WERI-Rb-1 (cell line): ENCODE results near the gene GCN1.

Experiments
- DNase-seq: peaks from one replicate; pipeline ENCODE4 v3.0.0-alpha.2; 2020
- H3K27ac ChIP-seq: fragments of 250-450 bp; sonication (Bioruptor Pico); 2 replicates; pipeline ENCODE4 v1.5.1; 2020; ENCODE audit warnings: mild to moderate bottlenecking, moderate library complexity
- H3K27me3 ChIP-seq: fragments of 250-450 bp; sonication (Bioruptor Pico); 2 replicates; pipeline ENCODE4 v1.5.1; 2021; ENCODE audit warnings: mild to moderate bottlenecking, low read depth, moderate library complexity; ENCODE audit not compliant: insufficient read depth, severe bottlenecking
- H3K36me3 ChIP-seq: fragments of 250-450 bp; sonication (Bioruptor Pico); 2 replicates; pipeline ENCODE4 v1.5.1; 2020; ENCODE audit warnings: mild to moderate bottlenecking, moderate library complexity
- H3K4me3 ChIP-seq: 2 replicates; pipeline ENCODE4 v1.5.1; 2011; ENCODE audit warnings: low read depth, mild to moderate bottlenecking, control low read depth, low read length
- H3K9me3 ChIP-seq: fragments of 250-450 bp; sonication (Bioruptor Pico); 2 replicates; pipeline ENCODE4 v1.5.1; 2021; ENCODE audit warnings: mild to moderate bottlenecking, moderate library complexity; ENCODE audit not compliant: severe bottlenecking
- TF ChIP-seq, protein P1 (sequence below): IDR thresholded peaks from 2 replicates; pipeline ENCODE4 v1.5.1; 2011; ENCODE audit warnings: low read depth, mild to moderate bottlenecking, control low read depth, inconsistent platforms, low read length

GCN1 gene

DNA sequence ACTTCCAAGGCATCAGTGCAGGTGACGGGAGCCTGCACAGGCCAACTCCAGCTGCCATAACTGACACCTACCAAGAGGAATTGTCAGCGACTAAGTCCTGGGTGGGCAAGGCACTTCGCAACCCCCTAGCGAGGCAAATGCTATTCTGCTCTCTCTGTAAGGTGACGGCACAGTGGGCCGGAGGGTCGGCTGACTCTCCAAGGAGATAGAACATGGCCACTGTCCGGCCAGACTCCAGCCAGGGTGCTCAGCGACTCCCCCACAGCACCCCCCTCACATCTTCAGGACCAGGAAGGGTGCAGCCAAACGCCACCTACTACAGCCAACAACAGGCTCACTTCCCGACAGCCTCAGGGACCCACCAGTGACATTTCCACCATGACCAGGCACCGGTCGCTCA is 91.1 kb downstream of the GCN1 start:
- no peaks in the 10 kb centered on the region for H3K27me3 ChIP-seq
- H3K36me3 ChIP-seq = peaks cover 55% of the 10 kb centered on the region
- no peak for DNase-seq
- no peaks in the 10 kb centered on the region for H3K9me3 ChIP-seq
- TF ChIP-seq, protein P1, sequence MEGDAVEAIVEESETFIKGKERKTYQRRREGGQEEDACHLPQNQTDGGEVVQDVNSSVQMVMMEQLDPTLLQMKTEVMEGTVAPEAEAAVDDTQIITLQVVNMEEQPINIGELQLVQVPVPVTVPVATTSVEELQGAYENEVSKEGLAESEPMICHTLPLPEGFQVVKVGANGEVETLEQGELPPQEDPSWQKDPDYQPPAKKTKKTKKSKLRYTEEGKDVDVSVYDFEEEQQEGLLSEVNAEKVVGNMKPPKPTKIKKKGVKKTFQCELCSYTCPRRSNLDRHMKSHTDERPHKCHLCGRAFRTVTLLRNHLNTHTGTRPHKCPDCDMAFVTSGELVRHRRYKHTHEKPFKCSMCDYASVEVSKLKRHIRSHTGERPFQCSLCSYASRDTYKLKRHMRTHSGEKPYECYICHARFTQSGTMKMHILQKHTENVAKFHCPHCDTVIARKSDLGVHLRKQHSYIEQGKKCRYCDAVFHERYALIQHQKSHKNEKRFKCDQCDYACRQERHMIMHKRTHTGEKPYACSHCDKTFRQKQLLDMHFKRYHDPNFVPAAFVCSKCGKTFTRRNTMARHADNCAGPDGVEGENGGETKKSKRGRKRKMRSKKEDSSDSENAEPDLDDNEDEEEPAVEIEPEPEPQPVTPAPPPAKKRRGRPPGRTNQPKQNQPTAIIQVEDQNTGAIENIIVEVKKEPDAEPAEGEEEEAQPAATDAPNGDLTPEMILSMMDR = no peak
- no peak overlapping the region for H3K4me3 ChIP-seq
- no peak overlapping the region for H3K27ac ChIP-seq

DNA sequence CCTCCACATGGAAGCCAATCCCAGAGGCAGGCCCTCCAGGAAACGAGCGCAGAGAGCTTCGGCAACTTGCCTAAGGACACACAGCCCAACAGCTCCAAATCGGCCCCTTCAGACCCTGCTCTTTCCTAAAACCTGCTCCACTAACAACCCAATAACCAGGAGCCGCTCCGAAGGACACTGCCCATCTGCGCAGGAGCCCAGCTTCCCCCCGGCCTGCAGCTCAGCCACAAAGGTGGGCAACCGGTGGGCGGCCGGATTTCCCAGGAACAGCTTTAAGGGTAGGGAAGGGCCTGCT is 91.5 kb downstream of the GCN1 start:
- TF ChIP-seq, protein P1 = no peak
- DNase-seq = no peak
- no peak overlapping the region for H3K4me3 ChIP-seq
- H3K27me3 ChIP-seq = no peaks in the 10 kb centered on the region
- no peaks in the 10 kb centered on the region for H3K9me3 ChIP-seq
- H3K27ac ChIP-seq = no peak overlapping the region
- peaks cover 59% of the 10 kb centered on the region for H3K36me3 ChIP-seq

DNA sequence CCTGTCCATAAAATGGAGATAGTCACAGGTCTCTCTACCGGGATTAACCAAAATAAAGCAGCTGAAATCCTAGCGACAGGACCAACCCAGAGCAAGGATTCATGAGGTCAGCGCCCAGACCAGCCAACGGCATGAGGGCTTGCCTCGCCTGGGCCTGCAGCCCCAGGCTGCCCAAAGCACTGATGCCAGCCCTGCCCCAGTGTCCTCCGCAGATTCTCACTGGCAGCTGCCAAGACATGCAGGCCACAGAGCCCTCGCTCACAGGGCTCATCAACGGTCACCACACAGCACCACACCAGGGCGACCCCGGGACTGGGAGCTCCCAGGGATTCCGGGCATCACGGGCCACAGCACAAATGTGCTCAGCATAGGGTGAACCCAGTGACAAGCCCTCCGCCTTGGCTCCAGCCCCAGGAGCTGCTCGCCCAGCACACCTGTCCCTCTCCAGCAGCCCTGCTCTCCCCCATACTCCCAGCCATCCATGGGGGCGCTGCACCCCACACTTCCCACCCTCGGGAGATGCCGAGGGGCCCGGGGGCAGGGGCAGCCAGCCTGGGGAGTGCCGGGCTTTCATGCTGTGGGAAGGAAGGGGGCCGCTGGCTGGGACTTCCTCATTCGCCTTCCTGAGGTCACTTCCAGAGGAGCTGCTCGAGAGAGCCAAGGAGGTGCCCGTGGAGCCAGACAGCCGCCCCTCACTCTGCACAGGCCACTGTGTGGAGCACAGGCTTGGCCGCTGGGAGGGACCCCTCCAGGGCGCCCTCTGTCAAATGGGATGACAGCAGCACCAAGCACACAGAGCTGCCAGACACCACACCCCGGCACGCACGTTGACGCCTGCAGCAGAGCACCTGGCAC is 92.1 kb downstream of the GCN1 start:
- H3K36me3 ChIP-seq = peaks cover 62% of the 10 kb centered on the region
- TF ChIP-seq, protein P1 = no peak
- no peaks in the 10 kb centered on the region for H3K9me3 ChIP-seq
- H3K27me3 ChIP-seq = no peaks in the 10 kb centered on the region
- H3K4me3 ChIP-seq = no peak overlapping the region
- H3K27ac ChIP-seq = no peak overlapping the region
- no peak for DNase-seq

DNA sequence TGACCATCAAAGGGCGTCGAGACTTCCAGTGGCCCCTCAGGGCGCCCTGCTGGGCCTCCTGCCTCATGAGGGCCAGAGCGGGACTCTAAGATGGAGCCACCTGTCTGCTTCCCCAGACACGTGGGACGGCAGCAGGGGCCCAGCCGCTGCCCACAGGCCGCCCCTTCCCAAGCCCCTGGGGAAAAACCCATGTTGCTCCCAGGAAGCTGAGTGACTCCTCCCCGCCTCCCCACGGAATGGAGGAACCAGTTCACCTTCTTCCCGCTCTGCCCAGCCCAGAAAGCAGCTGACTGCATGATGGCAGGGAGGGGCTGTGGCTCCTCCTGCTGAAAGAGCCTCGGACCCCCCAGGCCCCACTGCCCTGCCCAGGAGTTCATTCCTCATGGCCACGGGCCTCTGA is 92.9 kb downstream of the GCN1 start:
- no peak for DNase-seq
- TF ChIP-seq, protein P1 = no peak
- Histone ChIP-seq H3K27me3 (no peaks in the 10 kb centered on the region), H3K9me3 (no peaks in the 10 kb centered on the region), H3K4me3 (no peak overlapping the region), H3K27ac (no peak overlapping the region), H3K36me3 (peaks cover 62% of the 10 kb centered on the region)

DNA sequence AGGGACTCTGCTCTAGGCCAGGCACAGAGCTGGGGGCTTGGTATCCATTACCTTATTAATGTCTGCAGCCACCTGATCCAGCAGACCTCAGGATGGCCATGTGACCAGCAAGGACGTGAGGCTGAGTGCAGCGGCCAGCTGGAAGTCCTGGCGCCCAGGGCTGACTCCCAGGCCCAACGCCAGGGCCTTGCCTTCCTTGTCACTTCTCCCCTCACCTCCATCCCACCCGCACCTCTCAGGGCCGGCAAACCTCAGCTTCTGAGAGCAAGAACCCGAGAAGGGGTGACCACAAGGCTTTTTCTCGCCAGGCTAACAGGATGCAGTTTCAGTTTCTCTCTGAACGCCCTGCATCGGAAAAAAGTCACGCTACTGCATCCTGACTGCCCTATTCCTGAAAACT is 93.3 kb downstream of the GCN1 start:
- no peak overlapping the region for H3K27ac ChIP-seq
- no peak overlapping the region for H3K4me3 ChIP-seq
- no peak for DNase-seq
- no peaks in the 10 kb centered on the region for H3K9me3 ChIP-seq
- peaks cover 65% of the 10 kb centered on the region for H3K36me3 ChIP-seq
- no peaks in the 10 kb centered on the region for H3K27me3 ChIP-seq
- TF ChIP-seq, protein P1 = no peak

DNA sequence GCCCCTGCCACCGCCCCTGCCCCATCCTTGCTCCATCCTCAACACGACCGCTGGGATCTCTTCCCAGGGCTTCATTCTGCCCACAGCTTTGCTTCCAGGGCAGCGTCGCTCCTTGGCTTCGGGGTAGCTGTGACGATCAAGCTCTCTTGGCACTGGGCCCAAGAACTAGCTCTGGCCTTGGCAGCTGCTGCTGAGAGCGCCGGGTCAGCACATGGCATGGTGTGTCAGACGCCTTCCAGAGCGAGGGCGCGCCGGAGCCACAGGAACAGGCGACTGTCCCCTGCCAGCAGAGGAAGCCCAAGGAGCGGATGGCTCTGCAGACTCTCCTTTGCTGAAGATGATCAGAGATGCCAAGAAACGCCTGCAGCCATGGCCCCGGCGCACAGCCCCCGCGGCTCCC is 93.9 kb downstream of the GCN1 start:
- Histone ChIP-seq H3K27me3 (no peaks in the 10 kb centered on the region), H3K36me3 (peaks cover 65% of the 10 kb centered on the region), H3K27ac (no peak overlapping the region), H3K4me3 (no peak overlapping the region), H3K9me3 (no peaks in the 10 kb centered on the region)
- no peak for DNase-seq
- TF ChIP-seq, protein P1 = no peak
